Stimulated activated CD8-positive, alpha-beta memory T cell treated with anti-CD3 and anti-CD28 coated beads, Interleukin-15, amount 100 ng/mL, for 4 hours (primary cell): Measurements from ENCODE around the gene CACNG6.
A peak's percentile ranks its signal among the peaks of the same experiment; 100 is the strongest.

Source experiments
- DNase-seq, 2 donors: peaks; one replicate each; pipeline ENCODE4 v3.0.0-alpha.2; 2020; ENCODE audit warnings: low read depth in 2 of 2

Gene CACNG6

DNA sequence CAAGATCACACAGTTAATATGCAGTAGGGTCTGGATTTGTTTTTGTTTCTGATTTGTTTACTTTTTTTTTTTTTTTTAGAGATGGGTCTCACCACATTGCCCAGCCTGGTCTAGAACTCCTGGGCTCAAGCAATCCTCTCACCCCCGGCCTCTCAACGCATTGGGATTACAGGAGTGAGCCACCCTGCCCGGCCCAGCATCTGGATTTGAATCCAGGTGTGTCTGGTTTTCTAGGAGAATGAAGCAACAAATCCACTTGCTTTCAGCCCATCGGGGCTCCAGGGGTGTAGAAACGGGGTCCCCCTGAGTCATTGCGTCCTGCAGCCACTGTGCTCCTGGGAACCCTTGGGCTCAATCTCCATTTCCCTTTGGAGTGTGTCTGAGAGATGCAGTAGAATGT, 22.1 kb upstream of the CACNG6 start:
- no peak for DNase-seq

DNA sequence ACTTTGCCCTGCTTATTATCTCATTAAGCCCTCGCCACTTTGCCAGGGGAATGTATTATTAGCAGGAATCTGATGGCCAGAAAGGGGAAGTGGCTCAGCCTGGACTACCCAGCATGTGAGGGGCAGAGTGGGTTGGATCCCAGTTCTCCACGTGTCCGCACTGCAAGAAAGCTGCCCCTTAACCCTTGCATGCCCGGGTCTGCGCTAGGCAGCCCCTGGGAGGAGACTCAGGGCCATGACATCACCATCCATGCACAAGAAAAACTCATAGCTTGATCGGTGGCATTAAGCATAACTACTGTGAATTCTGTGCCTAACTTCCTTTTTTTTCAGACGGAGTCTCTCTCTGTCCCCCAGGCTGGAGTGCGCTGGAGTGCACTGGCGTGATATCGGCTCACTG, 19.8 kb upstream of the CACNG6 start:
- DNase-seq, result no peak

DNA sequence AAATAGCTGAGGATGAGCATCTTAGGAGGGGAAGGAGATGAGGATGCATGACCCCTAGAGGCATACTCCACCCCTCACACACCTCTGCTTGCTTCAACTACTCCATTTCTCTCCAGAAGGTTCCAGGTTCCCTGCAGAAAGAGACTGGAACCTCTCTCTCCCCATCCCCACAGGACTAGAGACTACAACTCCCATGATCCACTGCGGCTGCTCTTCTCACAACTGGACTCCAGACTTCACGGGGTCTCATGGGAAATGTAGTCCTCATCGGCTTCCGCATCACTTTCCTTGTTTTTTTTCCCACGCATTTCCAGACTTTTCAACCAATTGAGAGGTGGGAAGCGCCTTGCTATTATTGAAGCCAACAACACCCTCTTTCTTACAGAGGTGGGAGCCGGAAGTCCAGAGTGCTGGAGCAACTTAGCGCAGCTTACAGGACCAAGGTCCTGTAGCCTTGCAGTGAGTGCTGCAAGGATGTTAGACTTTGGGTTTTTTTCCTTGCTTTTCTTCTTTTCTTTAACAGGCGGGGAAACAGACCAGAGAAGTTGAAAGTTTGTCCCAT, 13.9 kb upstream of the CACNG6 start:
- DNase-seq, result peak in 1 of 2 donors; percentile 37

DNA sequence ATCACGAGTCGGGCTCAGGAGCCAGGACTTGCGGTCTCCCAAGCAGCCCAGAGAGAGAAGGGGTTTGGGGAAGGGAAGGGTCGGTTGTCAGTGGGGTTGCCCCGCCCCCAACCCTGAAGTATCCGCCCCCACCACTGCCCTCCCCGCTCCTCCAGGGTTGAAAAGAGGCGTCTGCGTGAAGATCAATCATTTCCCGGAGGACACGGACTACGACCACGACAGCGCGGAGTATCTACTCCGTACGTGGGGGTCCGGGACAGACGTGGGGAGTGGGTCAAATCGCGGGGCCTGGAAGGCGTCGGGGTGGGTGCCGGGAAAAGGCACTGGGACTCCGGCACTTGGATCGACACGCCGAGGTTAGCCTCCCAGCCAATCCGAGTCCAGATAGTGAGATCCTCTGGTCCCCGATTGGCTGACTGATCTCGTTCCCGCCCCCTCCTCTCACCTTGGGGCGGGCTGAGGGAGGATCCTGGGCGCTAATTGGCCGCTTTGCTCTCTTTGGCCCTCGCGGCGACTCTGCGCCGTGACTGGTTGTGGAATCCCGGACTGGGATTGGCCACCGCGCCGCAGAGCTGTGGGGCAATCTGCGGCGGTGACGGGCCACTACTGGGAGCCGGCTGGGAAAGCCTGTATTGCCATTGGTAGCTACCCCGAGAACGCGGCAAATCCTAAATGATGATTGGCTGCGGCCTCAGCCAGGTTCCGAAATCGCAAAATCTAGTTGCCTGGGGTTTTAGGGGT, 13.3 kb upstream of the CACNG6 start:
- DNase-seq, result no peak

DNA sequence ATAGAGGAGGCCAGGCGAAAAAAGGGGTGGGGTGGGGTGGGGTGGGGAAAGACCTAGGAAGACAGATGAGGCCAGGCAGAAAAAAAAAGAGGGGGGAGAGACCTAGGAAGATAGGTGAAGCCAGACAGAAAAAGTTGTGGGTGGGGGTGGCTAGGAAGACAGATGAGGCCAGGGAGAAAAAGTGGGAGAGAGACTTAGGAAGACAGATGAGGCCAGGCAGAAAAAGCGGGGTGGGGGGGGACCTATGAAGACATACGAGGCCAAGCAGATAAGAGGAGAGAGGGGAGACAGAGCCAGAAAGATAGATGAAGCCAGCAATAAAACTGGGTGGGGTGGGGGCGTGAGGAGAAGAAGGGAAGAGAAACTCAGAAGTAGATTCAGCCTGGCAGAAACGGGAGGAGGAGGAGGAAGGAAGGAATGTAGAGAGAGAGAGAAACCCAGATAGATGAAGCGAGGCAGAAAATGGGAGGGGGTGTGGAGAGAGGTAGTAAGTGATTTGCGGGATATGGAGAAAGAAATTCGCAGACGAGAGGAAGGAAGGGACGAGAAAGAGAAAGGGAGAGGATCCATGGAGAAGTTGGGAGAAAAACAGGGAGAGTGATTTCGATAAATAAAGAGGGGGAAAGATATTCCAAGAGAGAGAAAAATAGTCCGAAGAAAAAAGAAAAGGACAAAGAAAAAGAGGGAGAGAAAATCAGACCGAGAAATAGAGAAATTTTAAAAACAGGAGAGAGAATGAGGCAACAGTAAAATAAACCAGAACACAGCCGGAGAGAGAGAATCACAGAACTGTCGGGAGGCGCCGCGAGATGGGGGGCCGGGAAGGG, 12.2 kb upstream of the CACNG6 start:
- DNase-seq, result no peak

DNA sequence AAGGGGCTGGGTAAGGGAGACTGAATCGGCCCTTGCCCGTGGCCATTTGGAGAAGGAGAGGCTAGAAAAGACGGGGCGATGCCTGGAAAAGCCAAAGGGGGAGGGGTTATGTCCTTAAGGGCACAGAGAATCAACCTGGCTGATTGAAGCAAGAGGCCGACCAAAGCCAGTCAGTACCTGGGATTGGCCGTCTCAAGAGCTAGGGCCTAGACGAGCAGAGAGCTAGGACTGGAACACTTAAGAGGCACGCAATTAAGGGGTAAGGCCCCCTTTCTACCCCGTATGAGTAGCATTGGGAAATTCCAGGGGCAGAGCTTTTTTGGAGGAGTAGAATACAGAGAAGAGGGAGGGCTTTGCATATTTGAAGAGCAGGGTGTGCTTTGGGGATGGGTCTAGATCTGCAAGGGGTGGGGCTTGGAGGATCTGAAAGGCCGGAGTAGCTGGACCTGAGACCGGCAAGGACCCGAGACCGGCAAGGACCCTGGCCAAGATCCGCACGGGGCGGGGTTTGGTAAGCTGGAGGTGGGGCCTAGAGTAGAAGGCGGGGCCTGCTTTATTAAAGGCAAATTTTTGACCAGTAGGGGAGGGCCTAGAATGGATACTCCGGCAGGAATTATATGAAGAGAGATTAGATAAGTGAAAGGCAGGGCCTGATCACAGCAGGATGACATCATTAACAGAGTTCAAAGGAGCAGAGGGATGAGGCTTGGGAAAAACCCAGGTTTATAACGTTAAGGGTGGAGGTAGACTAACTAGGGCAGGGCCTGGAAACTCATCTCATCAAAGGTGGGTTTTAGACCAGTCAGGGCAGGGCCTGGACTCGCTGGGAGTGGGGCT, 10.7 kb upstream of the CACNG6 start:
- no peak for DNase-seq

DNA sequence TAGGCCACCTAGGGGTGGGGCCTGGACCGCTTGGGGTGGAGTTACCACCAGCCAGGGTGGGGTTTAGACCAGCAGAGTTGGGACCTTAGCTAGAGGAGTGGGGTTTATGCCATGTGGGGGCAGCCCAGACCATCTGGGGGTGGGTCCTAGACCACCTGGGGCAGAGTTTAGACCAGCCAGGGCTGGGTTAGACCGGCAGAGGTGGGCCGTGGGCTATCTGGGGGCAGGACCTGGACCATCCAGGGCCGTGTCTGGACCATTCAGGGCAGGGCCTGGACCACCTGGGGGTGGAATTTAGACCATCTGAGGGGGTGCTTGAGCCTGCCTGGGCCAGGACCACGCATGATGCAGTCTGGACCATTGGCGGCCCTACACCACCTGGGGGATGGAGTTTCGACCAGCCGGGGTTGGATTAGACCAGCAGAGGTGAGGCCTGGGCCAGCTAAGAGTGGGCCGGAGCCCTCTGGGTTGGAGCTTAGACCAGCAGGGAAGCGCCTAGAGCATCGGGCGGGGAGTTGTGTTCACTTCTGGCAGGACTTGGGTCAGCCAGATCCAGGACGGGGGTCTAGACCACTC, 10.0 kb upstream of the CACNG6 start:
- DNase-seq, result no peak

DNA sequence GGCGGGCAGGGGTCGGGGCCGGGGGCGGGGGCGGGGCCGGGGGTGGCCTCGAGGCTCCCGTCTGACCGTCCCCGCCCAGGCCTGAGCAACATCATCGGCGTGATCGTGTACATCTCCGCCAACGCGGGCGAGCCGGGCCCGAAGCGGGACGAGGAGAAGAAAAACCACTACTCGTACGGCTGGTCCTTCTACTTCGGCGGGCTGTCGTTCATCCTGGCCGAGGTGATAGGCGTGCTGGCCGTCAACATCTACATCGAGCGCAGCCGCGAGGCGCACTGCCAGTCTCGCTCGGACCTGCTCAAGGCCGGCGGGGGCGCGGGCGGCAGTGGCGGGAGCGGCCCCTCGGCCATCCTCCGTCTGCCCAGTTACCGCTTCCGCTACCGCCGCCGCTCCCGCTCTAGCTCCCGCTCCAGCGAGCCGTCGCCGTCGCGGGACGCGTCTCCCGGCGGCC, 9.4 kb upstream of the CACNG6 start:
- no peak for DNase-seq

DNA sequence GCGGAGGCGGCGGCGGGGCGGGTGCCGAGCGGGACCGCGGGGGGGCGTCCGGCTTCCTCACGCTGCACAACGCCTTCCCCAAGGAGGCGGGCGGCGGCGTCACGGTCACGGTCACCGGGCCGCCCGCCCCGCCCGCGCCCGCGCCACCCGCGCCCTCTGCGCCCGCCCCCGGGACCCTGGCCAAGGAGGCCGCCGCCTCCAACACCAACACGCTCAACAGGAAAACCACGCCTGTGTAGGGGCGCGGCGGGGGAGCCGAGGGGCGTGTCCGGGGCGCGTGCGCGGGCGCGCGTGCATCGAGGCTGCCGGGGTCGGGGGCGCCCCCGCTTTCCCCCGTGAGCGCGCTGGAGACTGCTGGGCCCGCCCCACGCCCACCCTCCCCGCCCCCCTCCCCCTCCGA, 8.8 kb upstream of the CACNG6 start:
- DNase-seq, result no peak

DNA sequence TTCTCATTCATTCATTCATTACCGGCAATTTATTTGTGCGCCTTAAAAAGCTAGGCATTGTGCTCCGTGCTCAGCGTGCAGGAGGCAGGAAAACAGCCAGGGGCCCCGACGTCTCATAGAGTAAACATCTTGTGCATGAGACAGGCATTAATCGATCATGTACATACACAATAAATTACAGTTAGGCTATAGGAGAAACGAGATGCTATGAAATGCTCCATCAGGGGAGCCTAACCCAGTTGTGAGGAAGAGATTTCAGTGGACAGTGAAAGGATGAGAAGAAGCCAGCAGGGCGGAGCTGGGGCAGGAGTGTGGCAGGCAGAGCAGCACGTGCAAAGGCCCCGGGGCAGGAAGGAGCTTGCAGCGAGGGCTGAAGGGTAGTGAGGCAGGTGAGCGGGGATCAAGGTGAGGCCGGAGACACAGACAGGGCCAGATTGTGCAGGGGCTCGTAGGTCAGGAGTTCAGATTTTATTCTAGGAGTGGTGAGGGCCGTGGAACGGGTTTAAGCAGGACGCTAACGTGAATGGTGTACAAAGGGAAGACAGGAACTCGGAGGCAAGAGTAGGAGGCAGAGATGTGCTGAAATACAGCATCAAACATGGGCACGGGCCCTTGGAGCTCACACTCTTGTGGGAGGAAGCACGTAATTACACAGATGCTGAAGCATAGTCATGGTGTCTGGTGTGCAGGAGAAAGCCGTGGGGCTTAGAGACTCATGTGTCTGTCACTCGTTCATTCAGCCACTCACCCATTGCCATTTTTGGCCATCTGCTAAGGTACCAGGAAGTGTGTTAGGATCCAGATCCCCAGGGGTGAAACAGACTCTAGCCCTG, 7.8 kb upstream of the CACNG6 start:
- no peak for DNase-seq

DNA sequence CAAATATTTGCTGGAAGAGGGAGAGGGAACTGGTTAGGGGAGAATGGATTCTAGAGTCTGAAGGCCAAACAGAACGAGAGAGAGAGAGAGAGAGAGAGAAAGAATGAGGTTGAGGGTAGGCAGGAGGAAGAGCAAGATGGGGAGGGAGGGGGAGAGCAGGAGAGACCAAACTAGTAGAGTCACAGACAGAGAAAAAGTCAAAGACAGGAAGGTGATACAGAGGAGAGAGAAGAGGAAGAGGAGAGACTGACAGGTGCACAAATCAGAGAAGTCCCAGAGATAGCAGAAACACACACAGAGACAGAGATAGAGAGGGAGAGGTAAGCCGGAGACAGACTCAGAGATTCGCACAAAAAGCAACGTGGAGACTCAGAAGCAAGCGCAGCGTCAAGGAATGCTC, 5.6 kb upstream of the CACNG6 start:
- DNase-seq, result no peak

DNA sequence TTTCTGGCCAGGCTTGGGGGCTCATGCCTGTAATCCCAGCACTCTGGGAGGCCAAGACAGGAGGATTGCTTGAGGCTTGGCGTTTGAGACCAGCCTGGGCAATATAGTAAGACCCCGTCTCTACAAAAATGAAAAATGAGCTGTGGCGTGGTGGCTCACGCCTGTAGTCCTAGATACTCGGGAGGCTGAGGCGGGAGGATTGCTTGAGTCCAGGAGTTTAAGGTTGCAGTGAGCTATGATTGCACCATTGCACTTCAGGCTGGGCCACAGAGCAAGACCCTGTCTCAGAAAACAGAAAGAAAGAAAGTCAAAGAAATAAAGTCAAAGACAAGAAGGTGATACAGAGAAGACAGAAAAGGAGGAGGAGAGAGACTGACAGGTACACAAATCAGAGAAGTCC, 2.5 kb upstream of the CACNG6 start:
- no peak for DNase-seq

DNA sequence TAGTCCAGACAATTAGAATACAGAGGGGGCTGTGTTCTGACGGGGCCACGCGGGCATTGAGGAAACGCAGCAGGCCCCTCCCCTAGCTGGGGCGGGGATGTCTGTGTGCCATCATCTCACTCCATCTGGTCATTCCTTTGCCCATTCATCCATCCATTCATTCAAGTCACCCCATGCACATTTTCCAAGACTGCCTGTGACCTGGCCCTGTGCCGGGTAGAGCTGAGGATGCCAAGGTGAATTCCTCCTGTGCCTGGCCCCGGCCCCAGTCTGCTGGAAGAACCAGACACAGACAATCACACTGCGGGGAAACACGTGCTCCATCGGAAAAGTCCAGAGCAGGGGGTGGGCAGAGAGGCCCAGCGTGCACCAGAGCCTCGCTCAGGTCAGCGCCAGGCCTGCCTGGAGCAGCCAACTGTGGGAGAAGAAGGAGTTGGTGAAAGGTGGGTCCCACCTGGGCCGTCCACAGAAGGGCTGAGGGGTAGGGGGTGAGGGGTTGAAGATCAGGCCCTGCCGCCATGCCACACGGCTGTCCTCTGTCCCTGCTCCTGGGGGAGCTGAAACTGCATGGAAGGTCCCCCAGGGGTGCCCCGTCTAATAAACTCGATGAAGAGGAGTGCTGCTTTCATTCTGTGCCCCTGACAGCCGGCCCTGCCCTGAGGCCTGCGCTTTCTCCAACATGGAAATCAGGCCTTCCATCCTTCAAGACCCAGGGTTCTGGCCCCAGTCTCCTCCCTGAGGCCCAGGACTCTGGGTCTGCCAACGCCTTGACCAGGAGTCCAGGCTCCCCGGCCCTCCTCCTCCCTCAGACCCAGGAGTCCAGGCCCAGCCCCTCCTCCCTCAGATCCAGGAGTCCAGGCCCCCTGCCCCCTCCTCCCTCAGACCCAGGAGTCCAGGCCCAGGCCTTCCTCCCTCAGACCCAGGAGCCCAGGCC, 1.6 kb upstream of the CACNG6 start:
- no peak for DNase-seq

DNA sequence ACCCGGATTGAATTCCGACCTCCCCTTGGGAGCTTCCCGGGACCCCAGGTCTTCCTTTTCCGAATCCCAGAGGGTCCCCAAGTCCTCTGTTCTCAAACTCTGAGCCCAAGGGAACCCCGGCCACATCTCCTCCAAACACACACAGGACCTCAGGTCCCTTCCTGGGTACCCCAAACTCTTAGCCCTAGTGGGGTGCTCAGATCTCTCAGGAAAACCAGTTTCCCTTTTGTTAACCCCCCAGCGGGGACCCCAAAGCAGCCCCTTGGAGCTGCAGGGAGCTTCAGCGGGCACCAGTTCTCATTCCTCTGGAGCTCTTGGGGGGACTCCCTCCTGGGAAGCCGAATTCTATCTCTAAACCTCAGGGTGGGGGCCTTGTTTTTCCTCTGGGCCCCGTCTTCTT, 774 bp downstream of the CACNG6 start:
- no peak for DNase-seq

DNA sequence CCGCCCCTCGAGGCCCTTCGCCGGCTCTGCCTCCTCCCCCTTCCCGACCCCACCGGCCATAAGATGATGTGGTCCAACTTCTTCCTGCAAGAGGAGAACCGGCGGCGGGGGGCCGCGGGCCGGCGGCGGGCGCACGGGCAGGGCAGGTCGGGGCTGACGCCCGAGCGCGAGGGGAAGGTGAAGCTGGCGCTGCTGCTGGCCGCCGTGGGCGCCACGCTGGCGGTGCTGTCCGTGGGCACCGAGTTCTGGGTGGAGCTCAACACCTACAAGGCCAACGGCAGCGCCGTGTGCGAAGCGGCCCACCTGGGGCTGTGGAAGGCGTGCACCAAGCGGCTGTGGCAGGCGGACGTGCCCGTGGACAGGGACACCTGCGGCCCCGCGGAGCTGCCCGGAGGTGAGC, 1.4 kb downstream of the CACNG6 start:
- no peak for DNase-seq

DNA sequence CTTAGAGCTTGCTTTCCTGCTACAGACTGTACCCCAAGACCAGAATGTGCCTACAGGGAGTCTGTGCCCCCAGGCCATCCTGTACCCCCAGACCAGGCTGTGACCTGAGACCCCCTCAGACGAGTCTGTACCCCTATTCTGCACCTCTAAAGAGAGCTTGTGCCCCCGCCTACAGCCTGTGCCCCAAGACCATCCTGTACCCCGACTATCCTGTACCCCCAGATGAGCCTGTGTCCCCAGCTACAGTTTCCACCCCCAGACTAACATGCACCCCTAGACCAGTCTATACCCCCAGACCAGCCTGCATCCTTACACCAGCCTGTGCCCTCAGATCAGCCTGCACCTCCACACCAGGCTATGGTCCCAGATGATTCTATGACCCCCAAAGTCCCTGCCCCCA, 2.0 kb downstream of the CACNG6 start:
- DNase-seq, result no peak

DNA sequence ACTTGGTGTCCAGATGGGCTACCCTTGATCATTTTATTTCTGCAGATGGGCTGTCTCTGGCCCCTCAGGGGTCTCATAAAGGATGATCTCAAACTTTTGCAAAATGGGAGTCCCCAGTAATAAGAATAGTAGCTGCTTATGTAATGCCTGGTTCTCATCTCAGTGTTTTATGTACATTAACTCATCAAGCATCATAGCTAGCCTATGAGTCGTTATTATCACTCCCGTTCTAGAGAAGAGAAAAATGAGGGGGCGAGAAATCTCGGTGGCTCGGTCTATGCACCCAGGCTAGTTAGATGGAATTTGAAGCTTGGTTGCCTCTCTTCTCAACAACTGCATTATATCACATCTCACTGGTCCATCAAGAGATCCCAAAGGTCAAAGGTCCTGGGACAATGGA, 3.4 kb downstream of the CACNG6 start:
- DNase-seq, result no peak

DNA sequence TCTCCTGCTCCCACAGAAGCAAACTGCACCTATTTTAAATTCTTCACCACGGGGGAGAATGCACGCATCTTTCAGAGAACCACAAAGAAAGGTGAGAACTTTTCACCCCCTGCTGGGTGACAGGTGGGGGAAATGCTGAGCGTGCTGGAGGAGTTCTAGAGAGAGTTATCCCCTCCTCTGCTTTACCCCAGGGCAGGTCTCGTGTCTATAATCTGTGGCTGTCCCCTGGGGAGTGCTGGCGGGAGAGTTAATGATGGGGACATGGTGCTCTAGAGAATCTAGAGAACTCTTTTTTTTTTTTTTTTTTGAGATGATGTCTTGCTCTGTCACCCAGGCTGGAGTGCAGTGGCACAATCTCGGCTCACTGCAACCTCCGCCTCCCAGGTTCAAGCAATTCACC, 6.8 kb downstream of the CACNG6 start:
- no peak for DNase-seq

DNA sequence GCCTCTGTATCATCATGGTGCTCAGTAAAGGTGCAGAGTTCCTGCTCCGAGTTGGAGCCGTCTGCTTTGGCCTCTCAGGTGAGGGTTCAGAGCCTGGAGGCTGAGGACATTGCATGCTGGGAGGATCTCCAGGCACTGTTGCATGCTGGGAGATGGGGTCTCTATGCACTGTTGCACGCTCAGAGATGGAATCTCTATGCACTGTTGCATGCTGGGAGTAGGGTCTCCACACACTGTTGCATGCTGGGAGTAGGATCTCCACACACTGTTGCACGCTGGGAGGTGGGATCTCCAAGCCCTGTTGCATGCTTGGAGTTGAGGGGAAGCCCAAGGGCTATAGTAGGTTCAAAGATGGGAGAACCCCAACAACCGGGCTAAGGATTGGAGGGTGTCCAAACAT, 8.3 kb downstream of the CACNG6 start:
- DNase-seq, result no peak

DNA sequence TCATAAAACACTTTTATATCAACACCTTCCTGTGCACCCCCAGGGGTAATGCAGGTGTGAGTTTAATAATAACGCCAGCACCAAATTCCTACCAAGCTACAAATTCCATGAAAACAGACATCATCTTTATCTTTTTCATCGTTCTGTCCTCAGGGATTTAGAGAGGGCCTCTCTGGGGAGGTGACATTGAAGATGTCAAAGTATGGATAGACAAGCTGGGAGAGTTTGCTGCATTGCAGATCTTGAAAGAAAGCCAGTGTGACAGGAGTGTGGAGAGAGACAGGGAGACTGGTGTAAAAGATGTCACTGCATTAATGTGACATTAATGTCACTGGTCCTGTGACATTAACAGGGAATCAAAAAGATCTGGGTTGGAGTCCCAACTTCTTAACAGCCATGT, 10.1 kb downstream of the CACNG6 start:
- DNase-seq, result no peak
